ENCODE measurements around the gene GPX1. TPM values are rescaled to one million over a fixed set of nuclear protein-coding genes. Genes with fewer than 3 reads are reported as not detected.

GPX1 gene
- 288 and 296 TPM in 2 replicates for total RNA-seq

GRCh38 chr3:49358217-49358883 is at the start of gene GPX1:
TSS of gene GPX1 (minus strand) at chr3:49358353. CDS start at chr3:49358278, 75 bp downstream.

DNA sequence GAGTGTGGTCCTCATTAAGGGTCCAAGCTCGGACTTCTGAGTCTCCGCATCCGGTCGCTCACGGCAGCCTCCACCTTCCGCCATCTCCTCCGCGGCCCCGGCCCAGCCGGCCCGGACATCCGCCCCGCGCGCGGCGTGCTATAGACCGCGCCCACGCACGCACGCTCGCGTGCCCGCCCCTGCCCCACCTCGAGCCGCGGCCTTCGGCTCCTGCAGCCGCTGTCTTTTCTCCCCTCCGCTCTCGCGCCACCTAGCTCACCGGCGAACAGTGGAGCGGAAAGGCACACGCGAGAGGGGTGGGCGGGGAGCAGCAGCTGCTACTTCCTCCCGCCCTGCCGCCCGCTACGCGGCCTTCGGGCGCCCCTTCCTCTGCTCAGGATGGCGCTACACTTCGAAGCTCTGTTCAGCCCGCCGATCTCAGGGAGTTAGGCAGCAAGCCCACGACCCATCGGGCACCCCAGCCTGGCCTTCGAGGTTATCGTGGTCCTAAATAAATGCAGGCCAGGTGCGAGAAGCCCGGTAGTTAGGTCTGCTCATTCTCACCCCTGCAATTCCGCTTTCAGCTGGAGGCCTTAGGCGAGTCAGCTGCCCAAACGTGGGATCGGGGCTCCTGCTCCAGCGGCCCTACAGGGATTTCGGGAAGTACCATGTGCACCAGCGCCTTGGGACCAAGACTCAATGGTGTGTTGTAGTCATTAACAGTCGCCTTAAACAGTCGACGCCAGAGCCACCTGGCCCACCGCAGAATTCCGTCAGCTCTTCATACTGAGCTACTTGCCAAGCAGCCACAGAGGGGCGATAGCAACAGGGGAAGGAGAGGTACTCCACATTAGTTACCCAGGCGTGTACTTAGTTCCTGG is 18.0 kb downstream of the GPX1 start, which contains the start of gene USP4:
TSS of gene USP4 (minus strand) at position 113 of the 860 bp plus-strand sequence. CDS start at position 84, 29 bp downstream.

Other genes starting within 250 kb of the GPX1 start
- gene USP19, start 237.5 kb downstream of the GPX1 start, total RNA-seq = 33.5 and 46.2 TPM in 2 replicates
- gene LAMB2, start 225.3 kb downstream of the GPX1 start, total RNA-seq = 310 and 441 TPM in 2 replicates
- gene CCDC71, start 192.0 kb downstream of the GPX1 start, total RNA-seq = 25.8 and 35.9 TPM in 2 replicates
- gene KLHDC8B, start 186.8 kb downstream of the GPX1 start, total RNA-seq = 23.7 and 45.9 TPM in 2 replicates
- gene C3orf62, start 81.1 kb downstream of the GPX1 start, total RNA-seq = 0.60 and 0.82 TPM in 2 replicates
- 6.2 and 8.5 TPM in 2 replicates for gene USP4, start 18.3 kb downstream of the GPX1 start, total RNA-seq
- 418 and 494 TPM in 2 replicates for gene RHOA, start 53.6 kb upstream of the GPX1 start, total RNA-seq
- 16.4 and 41.9 TPM in 2 replicates for gene TCTA, start 54.1 kb upstream of the GPX1 start, total RNA-seq
- gene AMT, start 64.1 kb upstream of the GPX1 start, total RNA-seq = 1.4 and 2.6 TPM in 2 replicates
- 4.3 and 11.8 TPM in 2 replicates for gene NICN1, start 71.0 kb upstream of the GPX1 start, total RNA-seq
- 36.0 and 128 TPM in 2 replicates for gene DAG1, start 111.9 kb upstream of the GPX1 start, total RNA-seq
- 0.09 and 0.12 TPM in 2 replicates for gene BSN, start 196.1 kb upstream of the GPX1 start, total RNA-seq